ENCODE data around the gene KDM7A. TPM values are rescaled to one million over a fixed set of nuclear protein-coding genes. Genes with fewer than 3 reads are reported as not detected.

The KDM7A gene
- total and polyA plus RNA-seq, 2 of the 8 experiments (the other 6 are each of a cell fraction or from before 2014, with no cell fraction given): 2.2 to 12.5 TPM

- TF ChIP-seq CHD7 (IDR thresholded peaks at IDR 0.05; ENCODE audit: insufficient replicate concordance, low read length) (no peak), SUZ12 (IDR thresholded peaks at IDR 0.05; ENCODE audit: low read length) (no peak), RBBP5 (IDR thresholded peaks at IDR 0.05; ENCODE audit: borderline replicate concordance, low read depth, low read length) (no peak), SP2 (IDR thresholded peaks at IDR 0.05; ENCODE audit: low read length) (no peak), HDAC6 (IDR thresholded peaks at IDR 0.05; ENCODE audit: low read depth, low read length) (no peak), ZNF274 (IDR thresholded peaks at IDR 0.05; ENCODE audit: borderline replicate concordance, extremely low read depth, low read length) (no peak), JUND (IDR thresholded peaks at IDR 0.05; ENCODE audit: low read length) (no peak), ASH2L (IDR thresholded peaks at IDR 0.05; ENCODE audit: low read length) (no peak)
Measured at GRCh38 chr7:140082770-140083169, 94.0 kb downstream of the KDM7A start (continued).
